Stimulated activated CD8-positive, alpha-beta memory T cell treated with anti-CD3 and anti-CD28 coated beads, Interleukin-12 subunit alpha, Interleukin-12 subunit beta, amount 100 ng/mL, for 4 hours (primary cell): ENCODE measurements around the gene SOCS4.
"Not testable (repeated sequence)": the region's sequence is repeated elsewhere in the genome, so short reads cannot be mapped to it uniquely, and the experiment has no call there.

Experiments used
- DNase-seq: peaks from one replicate; pipeline ENCODE4 v3.0.0-alpha.2; 2020; ENCODE audit warnings: low read depth

The SOCS4 gene

GRCh38 chr14:55026793-55027561 is at the start of gene SOCS4, which contains the start of gene WDHD1:
Gene SOCS4, plus strand, starts transcription at chr14:55027236. Its CDS starts 15,806 bp downstream, at chr14:55043042.
Gene WDHD1, minus strand, starts transcription at chr14:55027099. Its CDS starts 312 bp downstream, at chr14:55026787.
- peak; percentile 96 for DNase-seq

GRCh38 chr14:54979039-54979438 is 48.0 kb upstream of the SOCS4 start:
- DNase-seq: no peak

GRCh38 chr14:54981698-54982097 is 45.3 kb upstream of the SOCS4 start:
- no peak for DNase-seq

GRCh38 chr14:54985156-54985555 is 41.9 kb upstream of the SOCS4 start:
- no peak for DNase-seq

GRCh38 chr14:55000381-55000780 is 26.7 kb upstream of the SOCS4 start:
- DNase-seq: no peak

GRCh38 chr14:55005071-55005470 is 22.0 kb upstream of the SOCS4 start:
- DNase-seq: no peak

- DNase-seq: no peak
These were observed 12.0 kb upstream of the SOCS4 start for GRCh38 chr14:55015006-55015405.

GRCh38 chr14:55019968-55020554 is 7.0 kb upstream of the SOCS4 start:
- DNase-seq: no peak

- DNase-seq: not testable (repeated sequence)
These were observed 2.7 kb upstream of the SOCS4 start for GRCh38 chr14:55024365-55024764.

GRCh38 chr14:55025948-55026347 is 1.1 kb upstream of the SOCS4 start:
- DNase-seq: no peak

- DNase-seq: no peak
These were observed 619 bp upstream of the SOCS4 start for GRCh38 chr14:55026441-55026792.

- DNase-seq: no peak
These were observed 1.0 kb downstream of the SOCS4 start for GRCh38 chr14:55028066-55028465.

GRCh38 chr14:55028476-55028875 is 1.4 kb downstream of the SOCS4 start:
- no peak for DNase-seq

- no peak for DNase-seq
These were observed 4.2 kb downstream of the SOCS4 start for GRCh38 chr14:55031190-55031589.

GRCh38 chr14:55037995-55038394 is 11.0 kb downstream of the SOCS4 start:
- not testable (repeated sequence) for DNase-seq

- DNase-seq: no peak
These were observed 11.7 kb downstream of the SOCS4 start for GRCh38 chr14:55038708-55039107.

GRCh38 chr14:55043528-55043927 is 16.5 kb downstream of the SOCS4 start:
- no peak for DNase-seq

- no peak for DNase-seq
These were observed 18.1 kb downstream of the SOCS4 start for GRCh38 chr14:55045087-55045486.

GRCh38 chr14:55047301-55048053 is 20.4 kb downstream of the SOCS4 start:
- DNase-seq: no peak

- DNase-seq: no peak
These were observed 21.9 kb downstream of the SOCS4 start for GRCh38 chr14:55048900-55049436.

- no peak for DNase-seq
These were observed 24.1 kb downstream of the SOCS4 start for GRCh38 chr14:55051165-55051422.

GRCh38 chr14:55051423-55052268 is 24.6 kb downstream of the SOCS4 start, which contains the start of gene MAPK1IP1L:
Gene MAPK1IP1L, plus strand, starts transcription at chr14:55051647. Its CDS starts 10,037 bp downstream, at chr14:55061684.
- peak; percentile 86 for DNase-seq
